ENCODE measurements around the gene WWP2.
"Not testable (repeated sequence)": the region's sequence is repeated elsewhere in the genome, so short reads cannot be mapped to it uniquely, and the experiment has no call there.

WWP2 gene

GRCh38 chr16:69812688-69813014 lies 50.5 kb downstream of the WWP2 start:
- Histone ChIP-seq H4K20me1 (ENCODE audit: insufficient read depth, low read length) (no peaks in the 10 kb centered on the region), H3K27ac (ENCODE audit: low read length) (no peak overlapping the region), H3K9ac (ENCODE audit: low read length) (no peak overlapping the region), H3K36me3 (replicated peaks; ENCODE audit: insufficient read depth, low read length) (no peaks in the 10 kb centered on the region), H2AFZ (ENCODE audit: low read length) (no peak overlapping the region), H3F3A (ENCODE audit: insufficient read depth, low read length) (no peaks in the 10 kb centered on the region), H3K79me2 (ENCODE audit: low read length) (no peaks in the 10 kb centered on the region), H3K9me2 (replicated peaks; ENCODE audit: insufficient read depth, low read length) (no peaks in the 10 kb centered on the region), H3K4me1 (ENCODE audit: low read length) (no peaks in the 10 kb centered on the region), H3K27me3 (replicated peaks; ENCODE audit: insufficient read depth, low read length) (no peaks in the 10 kb centered on the region), H3K4me3 (ENCODE audit: low read length) (no peak overlapping the region), H3K4me2 (ENCODE audit: low read depth, low read length) (no peak overlapping the region), H3K9me3 (replicated peaks; ENCODE audit: insufficient read depth, low read length) (no peaks in the 10 kb centered on the region)
- TF ChIP-seq EZH2 (optimal IDR thresholded peaks at IDR 0.05; ENCODE audit: low read depth, low read length) (no peak), EZH2phosphoT487 (IDR thresholded peaks at IDR 0.05; ENCODE audit: low read length) (no peak), CTCF (IDR thresholded peaks at IDR 0.05; ENCODE audit: low read length) (no peak)
- DNase-seq, result no peak

GRCh38 chr16:69814078-69814477 lies 51.9 kb downstream of the WWP2 start:
- Histone ChIP-seq H3K4me2 (ENCODE audit: low read depth, low read length) (no peak overlapping the region), H2AFZ (ENCODE audit: low read length) (no peak overlapping the region), H3K27me3 (replicated peaks; ENCODE audit: insufficient read depth, low read length) (no peaks in the 10 kb centered on the region), H3K4me3 (ENCODE audit: low read length) (no peak overlapping the region), H3K9me3 (replicated peaks; ENCODE audit: insufficient read depth, low read length) (no peaks in the 10 kb centered on the region), H3K27ac (ENCODE audit: low read length) (no peak overlapping the region), H4K20me1 (ENCODE audit: insufficient read depth, low read length) (no peaks in the 10 kb centered on the region), H3K4me1 (ENCODE audit: low read length) (no peaks in the 10 kb centered on the region), H3F3A (ENCODE audit: insufficient read depth, low read length) (no peaks in the 10 kb centered on the region), H3K36me3 (replicated peaks; ENCODE audit: insufficient read depth, low read length) (no peaks in the 10 kb centered on the region), H3K9me2 (replicated peaks; ENCODE audit: insufficient read depth, low read length) (no peaks in the 10 kb centered on the region), H3K79me2 (ENCODE audit: low read length) (no peaks in the 10 kb centered on the region), H3K9ac (ENCODE audit: low read length) (no peak overlapping the region)
- no peak for DNase-seq
- TF ChIP-seq CTCF (IDR thresholded peaks at IDR 0.05; ENCODE audit: low read length) (no peak), EZH2 (optimal IDR thresholded peaks at IDR 0.05; ENCODE audit: low read depth, low read length) (no peak), EZH2phosphoT487 (IDR thresholded peaks at IDR 0.05; ENCODE audit: low read length) (no peak)

GRCh38 chr16:69814561-69814960 lies 52.4 kb downstream of the WWP2 start:
- H2AFZ ChIP-seq (ENCODE audit: low read length), result no peak overlapping the region
- H3K36me3 ChIP-seq (replicated peaks; ENCODE audit: insufficient read depth, low read length), result no peaks in the 10 kb centered on the region
- H3K27me3 ChIP-seq (replicated peaks; ENCODE audit: insufficient read depth, low read length), result no peaks in the 10 kb centered on the region
- DNase-seq, result no peak
- H3K4me3 ChIP-seq (ENCODE audit: low read length), result no peak overlapping the region
- H3K9me2 ChIP-seq (replicated peaks; ENCODE audit: insufficient read depth, low read length), result no peaks in the 10 kb centered on the region
- H3F3A ChIP-seq (ENCODE audit: insufficient read depth, low read length), result no peaks in the 10 kb centered on the region
- H3K79me2 ChIP-seq (ENCODE audit: low read length), result no peaks in the 10 kb centered on the region
- TF ChIP-seq CTCF (IDR thresholded peaks at IDR 0.05; ENCODE audit: low read length), result no peak
- no peak for TF ChIP-seq EZH2 (optimal IDR thresholded peaks at IDR 0.05; ENCODE audit: low read depth, low read length)
- no peak for TF ChIP-seq EZH2phosphoT487 (IDR thresholded peaks at IDR 0.05; ENCODE audit: low read length)
- H3K4me1 ChIP-seq (ENCODE audit: low read length), result no peaks in the 10 kb centered on the region
- no peak overlapping the region for H3K4me2 ChIP-seq (ENCODE audit: low read depth, low read length)
- no peak overlapping the region for H3K9ac ChIP-seq (ENCODE audit: low read length)
- H4K20me1 ChIP-seq (ENCODE audit: insufficient read depth, low read length), result no peaks in the 10 kb centered on the region
- H3K9me3 ChIP-seq (replicated peaks; ENCODE audit: insufficient read depth, low read length), result no peaks in the 10 kb centered on the region
- no peak overlapping the region for H3K27ac ChIP-seq (ENCODE audit: low read length)

- not testable (repeated sequence) for H3K9me2 ChIP-seq (replicated peaks; ENCODE audit: insufficient read depth, low read length); H3K27ac ChIP-seq (ENCODE audit: low read length); H3K9me3 ChIP-seq (replicated peaks; ENCODE audit: insufficient read depth, low read length); H3K4me2 ChIP-seq (ENCODE audit: low read depth, low read length); DNase-seq; H3K79me2 ChIP-seq (ENCODE audit: low read length); H3K4me3 ChIP-seq (ENCODE audit: low read length); H3K27me3 ChIP-seq (replicated peaks; ENCODE audit: insufficient read depth, low read length); H3K36me3 ChIP-seq (replicated peaks; ENCODE audit: insufficient read depth, low read length); H3F3A ChIP-seq (ENCODE audit: insufficient read depth, low read length); H2AFZ ChIP-seq (ENCODE audit: low read length); H3K4me1 ChIP-seq (ENCODE audit: low read length); H4K20me1 ChIP-seq (ENCODE audit: insufficient read depth, low read length); H3K9ac ChIP-seq (ENCODE audit: low read length)
Measured at GRCh38 chr16:69815216-69815883, 53.2 kb downstream of the WWP2 start.

Data from MM.1S (cell line).